Measurements from ENCODE around the gene SHKBP1.
"Not testable (repeated sequence)": the region's sequence is repeated elsewhere in the genome, so short reads cannot be mapped to it uniquely, and the experiment has no call there.

SHKBP1 gene

DNA sequence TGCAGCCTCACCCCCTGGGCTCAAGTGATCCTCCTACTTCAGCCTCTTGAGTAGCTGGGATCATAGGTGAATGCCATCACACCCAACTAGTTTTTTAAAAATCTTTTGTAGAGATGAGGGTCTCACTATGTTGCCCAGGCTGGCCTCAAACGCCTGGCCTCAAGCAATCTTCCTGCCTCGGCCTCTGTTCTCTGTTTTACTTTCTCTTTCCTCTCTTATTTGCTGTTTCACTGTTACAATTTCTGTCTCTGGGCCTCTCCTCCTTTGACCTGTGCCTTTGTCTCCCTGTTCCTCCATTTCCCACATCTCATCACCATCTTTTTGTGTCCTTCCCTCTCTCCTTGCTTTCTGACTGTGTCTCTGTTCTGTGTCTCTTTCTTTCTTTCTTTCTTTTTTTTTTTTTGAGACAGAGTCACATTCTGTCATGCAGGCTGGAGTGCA, 9.3 kb downstream of the SHKBP1 start:
- DNase-seq (ENCODE audit: low spot score), result no peak

DNA sequence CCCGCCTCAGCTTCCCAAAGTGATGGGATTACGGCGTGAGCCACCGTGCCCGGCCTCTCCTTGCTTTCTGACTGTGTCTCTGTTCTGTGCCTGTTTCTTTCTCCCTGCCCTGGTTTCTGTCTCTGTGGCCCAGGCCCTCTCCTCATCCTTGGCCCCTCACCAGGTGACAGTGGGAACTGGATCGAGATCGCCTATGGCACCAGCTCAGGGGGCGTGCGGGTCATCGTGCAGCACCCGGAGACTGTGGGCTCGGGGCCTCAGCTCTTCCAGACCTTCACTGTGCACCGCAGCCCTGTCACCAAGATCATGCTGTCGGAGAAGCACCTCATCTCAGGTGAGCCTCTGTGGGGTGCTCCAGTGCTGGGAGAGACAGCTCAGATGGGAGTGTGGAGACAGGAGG, 9.9 kb downstream of the SHKBP1 start:
- DNase-seq (ENCODE audit: low spot score), result no peak

DNA sequence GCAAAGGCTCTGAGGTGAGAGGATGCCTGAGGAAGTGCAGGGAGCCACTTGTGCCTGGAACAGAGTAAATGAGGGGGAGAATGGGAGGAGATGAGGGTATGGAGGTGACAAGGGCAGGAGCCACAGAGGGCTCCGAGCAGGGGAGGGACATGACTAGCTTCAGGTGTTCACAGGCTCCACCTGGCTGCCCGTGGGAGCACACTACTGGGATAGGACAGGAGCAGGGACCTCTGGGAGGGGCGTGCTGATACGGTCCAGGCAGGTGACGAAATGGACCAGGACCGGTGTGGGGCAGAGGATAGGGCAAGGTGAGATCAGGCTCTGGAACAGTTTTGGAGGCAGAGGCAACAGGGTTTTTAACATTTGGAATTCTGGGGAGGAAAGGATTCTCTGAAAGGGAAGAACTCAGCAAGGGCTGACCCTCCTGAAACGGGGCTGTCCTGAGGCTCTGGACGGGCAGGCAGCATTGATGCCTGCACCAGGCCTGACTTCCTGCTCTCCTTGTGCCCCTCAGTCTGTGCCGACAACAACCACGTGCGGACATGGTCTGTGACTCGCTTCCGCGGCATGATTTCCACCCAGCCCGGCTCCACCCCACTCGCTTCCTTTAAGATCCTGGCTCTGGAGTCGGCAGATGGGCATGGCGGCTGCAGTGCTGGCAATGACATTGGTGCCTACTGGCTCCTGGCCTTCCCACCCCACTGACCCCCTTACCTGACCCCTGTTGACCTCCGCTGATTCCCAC, 11.6 kb downstream of the SHKBP1 start:
- peak; percentile 22 for DNase-seq (ENCODE audit: low spot score)

DNA sequence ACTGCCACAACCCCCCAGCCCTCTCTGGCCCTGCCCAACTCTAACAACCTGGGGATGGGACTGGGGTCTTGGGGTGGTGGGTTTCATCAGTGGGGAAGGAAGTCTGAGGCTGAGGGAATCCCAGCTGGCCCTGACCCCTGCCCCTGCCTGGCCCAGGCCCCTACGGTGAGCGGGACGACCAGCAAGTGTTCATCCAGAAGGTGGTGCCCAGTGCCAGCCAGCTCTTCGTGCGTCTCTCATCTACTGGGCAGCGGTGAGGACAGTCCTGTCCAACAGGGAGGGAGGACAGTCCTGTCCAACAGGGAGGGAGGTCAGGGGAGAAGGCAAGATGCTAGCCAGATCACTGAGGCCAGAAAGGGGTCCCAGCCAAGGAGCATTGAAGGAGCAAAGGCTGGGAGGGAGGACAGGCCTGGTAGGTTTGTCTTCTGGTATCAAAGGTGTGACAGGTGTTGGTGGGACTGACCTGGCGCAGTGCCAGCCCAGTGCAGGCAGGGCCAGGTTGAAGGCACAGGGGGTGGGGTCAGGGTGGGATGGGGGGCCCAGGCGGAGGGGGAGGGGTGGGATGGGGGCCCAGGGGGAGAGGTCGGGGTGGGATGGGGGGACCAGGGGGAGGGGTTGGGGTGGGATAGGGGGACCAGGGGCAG, 12.4 kb downstream of the SHKBP1 start:
- no peak for DNase-seq (ENCODE audit: low spot score)

DNA sequence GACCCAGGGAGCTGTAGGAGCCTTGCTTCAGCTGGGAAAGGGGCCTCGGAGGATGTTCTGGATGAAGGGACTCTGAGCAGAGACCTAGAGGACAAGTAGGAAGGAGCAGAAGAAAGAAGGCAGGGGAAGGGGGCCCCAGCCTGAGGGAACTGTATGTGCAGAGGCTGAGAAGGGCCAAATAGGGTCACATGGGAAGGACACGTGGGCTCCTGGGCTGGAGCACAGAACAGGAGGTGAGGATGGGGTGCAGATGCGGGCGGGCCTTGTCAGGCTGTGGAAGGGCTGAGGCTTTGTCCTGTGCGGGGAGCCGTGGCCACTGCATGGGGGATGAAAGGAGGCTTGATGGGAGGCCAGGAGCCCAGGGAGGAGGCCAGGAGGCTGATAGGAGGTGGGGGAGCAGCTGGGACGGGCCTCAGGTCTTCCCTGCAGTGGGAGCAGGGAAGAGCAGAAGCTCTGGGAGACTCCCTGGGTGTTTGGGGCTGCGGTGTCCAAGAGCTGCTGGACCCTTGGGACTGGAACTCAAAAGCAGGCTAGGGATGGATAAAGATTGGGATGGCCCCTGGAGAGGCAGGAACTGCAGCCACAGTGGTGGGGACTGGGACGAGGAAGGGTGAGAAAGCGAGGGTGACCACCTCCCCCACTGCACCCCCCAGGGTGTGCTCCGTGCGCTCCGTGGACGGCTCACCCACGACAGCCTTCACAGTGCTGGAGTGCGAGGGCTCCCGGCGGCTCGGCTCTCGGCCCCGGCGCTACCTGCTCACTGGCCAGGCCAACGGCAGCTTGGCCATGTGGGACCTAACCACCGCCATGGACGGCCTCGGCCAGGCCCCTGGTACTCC, 13.1 kb downstream of the SHKBP1 start:
- DNase-seq (ENCODE audit: low spot score), result no peak

DNA sequence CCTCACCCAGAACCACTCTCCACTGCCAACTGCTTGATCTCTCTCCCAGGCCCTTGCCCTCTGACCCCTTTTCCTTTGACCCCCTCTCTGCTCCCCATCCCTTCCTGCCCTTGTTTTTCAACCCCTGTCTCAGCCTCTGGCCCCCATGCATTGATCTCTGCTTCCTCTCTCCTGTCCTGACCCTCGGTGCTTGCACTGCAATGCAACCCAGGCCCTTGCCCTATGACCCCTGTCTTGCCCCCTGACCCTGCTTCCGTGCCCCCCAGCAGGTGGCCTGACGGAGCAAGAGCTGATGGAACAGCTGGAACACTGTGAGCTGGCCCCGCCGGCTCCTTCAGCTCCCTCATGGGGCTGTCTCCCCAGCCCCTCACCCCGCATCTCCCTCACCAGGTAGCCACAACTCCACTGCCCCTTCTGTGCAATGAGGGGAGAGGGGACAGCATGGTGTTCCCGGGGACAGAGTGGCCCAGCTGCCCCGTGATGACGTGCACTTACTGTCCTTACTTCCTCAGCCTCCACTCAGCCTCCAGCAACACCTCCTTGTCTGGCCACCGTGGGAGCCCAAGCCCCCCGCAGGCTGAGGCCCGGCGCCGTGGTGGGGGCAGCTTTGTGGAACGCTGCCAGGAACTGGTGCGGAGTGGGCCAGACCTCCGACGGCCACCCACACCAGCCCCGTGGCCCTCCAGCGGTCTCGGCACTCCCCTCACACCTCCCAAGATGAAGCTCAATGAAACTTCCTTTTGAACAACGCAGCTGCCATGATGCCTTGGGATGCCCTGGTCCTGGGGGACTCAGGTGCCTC, 14.0 kb downstream of the SHKBP1 start:
- no peak for DNase-seq (ENCODE audit: low spot score)

DNA sequence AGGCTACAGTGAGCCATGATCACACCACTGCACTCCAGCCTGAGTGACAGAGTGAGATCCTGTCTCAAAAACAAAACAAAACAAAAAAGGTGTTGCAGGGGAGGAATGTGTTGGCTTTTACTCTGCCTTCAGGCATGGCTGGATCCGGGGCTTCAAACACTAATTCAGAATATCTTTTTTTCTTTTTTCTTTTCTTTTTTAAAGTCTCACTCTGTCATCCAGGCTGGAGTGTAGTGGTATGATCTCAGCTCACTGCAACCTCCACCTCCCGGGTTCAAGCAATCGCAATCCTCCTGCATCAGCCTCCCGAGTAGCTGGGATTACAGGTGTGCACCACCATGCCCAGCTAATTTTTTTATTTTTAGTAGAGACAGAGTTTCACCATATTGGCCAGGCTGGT, 15.1 kb downstream of the SHKBP1 start:
- DNase-seq (ENCODE audit: low spot score), result not testable (repeated sequence)

DNA sequence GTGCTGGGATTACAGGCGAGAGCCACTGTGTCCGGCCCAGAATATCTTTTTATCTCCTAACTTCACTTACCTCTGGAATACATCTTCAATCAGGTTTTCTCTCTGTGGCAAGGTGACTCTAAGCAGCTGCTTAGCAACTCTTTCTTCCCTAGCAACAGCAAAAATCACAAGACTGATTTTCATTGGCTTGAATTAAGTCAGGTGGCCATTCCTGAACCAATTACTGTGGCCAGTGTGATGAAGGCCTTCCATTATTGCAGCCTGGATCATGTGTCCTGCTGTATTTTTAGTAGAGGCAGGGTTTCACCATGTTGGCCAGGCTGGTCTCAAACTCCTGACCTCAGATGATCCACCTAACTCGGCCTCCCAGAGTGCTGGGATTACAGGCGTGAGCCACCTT, 15.5 kb downstream of the SHKBP1 start:
- DNase-seq (ENCODE audit: low spot score), result peak; percentile 29

DNA sequence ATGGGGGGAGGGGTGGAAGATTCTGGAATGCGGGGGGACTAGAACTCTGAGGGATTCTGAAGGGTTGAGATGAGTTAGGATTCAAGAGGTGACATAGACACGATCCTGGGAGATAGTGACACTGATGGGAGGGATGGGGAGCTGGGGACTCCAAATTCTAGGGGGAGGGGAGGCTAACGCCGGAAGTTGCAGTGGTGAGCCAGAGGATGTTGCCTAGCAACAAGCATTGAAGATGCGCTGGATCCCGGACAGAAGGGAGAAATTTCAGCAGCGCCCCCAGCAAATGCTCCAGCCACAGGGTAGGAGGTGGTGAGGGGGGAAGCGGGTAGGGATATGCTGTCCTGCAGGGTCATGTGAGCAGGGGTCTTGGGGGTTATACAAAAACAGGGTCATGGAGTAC, 17.6 kb downstream of the SHKBP1 start:
- peak; percentile 40 for DNase-seq (ENCODE audit: low spot score)

DNA sequence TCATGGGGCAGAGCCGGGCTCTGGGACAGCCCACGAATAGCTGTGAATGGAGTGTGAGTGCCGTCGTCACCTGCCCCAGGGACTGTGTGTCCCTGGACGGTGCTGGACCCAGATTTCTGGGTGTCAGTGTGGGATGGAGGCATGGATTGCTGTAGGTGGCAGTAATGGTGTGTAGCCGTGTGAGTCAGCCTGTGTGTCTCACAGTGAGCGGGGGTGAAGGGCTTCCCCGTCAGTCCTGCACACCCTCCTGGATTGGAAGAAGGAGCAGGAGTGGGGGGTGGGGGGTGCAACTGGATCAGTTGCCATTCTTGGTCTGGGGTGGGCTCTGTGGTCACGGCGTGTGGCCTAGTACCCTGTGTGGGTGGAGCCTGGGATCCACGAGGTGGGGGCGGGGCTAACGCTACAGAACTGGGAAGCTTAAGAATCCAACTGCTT, 18.0 kb downstream of the SHKBP1 start:
- DNase-seq (ENCODE audit: low spot score), result peak; percentile 67

DNA sequence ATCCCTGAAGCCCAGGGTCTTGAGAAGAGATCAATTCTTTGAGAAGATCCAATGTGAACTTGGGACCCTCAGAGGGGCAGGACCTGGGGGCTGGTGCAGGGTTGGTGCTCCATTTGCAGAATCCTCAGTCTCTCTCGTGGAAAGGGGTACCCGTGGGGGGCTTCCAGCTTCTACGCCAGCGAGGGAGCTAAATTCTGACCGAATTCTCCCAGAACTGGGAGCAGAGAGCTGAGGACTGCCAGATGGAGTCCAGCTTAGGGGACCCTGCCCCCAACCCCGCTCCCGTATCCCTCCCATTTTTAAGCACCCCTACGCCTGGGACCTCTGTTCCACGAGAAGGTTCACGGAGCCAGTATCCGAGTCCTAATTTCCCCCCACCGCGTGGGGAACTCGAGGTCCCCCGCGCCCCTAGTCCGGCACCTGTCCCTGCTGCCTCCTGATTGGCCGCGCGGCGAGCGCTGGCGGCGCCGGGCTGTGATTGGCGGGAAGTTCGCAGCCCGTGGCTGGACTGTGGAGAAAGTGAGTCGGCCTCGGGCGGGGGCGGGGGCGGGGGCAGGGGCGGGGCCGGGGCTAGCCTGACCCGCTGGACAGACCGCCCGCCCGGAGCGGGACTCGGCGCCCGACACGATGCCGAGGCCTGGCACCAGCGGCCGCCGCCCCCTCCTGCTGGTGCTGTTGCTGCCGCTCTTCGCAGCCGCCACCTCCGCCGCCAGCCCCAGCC, 20.1 kb downstream of the SHKBP1 start:
- DNase-seq (ENCODE audit: low spot score), result peak; percentile 91

DNA sequence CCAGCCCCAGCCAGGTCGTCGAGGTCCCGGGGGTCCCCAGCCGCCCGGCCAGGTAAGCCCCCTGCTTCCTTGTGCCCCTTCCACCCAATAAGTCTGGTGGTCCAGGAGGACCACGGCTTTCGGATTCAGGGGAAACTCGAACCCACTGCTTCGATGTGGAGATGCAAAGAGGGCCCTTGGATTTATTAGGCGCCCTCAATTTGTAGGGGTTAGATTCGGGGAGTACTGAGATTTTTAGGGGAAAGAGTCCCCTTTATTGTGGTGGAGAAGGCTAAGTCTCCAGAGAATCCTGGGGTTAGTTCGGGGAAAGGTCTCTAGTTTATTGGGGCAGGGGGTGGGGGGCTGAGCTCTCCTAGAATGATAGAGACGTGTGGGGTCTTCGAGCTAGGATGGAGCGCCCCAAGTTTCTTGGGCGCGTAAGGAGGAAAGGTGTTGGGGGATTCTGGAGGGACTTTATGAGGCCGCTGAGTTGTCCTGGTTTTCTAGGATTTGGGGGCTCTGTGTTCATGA, 20.7 kb downstream of the SHKBP1 start:
- no peak for DNase-seq (ENCODE audit: low spot score)

DNA sequence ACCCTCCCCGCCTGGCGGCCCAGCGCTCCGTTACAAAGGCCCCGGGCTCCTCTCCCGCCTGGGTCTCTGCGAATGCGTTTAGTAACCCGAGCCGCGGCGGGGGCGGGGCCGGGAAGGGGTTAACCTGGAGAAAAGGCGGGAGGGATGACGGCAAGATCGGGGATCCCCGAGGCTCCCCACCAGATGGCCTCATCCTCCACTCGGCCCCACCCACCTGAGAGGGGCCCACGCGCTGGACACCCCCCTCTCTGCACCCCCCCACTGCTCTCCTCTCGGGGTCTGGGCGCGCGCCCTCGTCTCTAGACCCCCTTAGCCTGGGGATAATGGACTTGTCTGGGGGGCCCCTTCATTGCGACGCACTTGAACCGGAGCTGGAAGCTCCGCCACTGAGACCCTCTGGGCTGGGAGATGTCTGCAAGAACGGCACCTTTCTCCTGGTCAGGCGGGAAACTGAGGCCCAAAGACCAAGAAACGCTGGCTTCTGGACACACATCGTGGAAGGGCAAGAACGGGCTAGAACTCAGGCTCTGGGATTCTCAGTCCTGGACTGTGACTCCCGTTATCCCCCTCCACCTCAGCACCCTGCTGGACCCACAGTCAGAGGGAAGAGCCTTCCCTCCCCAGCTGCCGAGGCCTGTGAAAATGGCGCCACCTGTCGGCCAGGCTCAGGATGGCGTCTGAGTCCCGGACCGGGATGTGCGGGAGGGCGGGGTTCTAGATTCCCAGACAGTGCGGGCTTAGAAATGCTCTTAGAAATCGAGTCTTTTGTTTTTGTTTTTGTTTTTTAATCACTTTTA, 21.6 kb downstream of the SHKBP1 start:
- DNase-seq (ENCODE audit: low spot score), result peak; percentile 87

DNA sequence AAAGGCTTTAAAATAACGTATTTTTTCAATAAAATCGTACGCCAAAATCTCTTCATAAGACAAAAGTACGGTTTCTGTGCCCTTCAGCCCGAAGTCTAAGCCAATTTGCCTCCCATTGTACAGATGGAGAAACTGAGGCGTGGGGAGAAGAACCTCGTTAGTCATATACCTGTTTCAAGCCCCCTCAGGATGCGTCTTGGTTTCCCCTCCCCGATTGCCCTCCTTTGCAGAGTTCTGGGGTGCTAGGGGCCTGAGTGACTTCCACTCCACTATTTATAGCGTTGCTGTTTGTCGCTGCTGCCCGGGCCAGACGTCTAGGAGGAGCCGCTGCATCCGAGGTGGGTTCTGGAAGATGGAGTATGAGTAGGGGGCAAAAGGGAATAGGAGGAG, 22.2 kb downstream of the SHKBP1 start:
- no peak for DNase-seq (ENCODE audit: low spot score)

DNA sequence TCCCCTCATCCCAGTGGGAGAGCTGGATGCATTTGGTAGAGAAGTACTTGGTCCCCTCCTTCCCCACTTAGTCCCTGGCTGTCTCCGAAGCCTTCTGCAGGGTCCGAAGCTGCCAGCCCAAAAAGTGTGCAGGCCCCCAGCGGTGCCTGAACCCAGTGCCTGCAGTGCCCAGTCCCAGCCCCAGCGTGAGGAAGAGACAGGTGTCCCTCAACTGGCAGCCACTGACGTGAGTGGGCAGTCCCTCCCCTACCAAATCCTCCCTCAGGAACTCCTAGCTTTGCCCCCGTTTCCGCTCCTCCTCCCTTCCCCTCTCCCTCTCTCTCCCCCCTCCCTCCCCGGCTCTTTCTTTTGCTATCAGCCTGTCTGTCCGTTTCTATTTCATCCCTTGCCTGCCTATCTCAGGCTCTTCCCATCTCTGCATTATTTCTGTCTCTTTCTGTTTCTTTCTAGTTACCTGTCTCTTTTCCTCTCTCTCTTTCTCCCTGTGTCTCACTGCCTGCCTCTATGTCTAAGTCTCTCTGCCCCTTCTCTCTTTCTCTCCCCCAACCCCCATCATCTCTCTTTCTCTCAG, 22.7 kb downstream of the SHKBP1 start:
- DNase-seq (ENCODE audit: low spot score), result no peak

DNA sequence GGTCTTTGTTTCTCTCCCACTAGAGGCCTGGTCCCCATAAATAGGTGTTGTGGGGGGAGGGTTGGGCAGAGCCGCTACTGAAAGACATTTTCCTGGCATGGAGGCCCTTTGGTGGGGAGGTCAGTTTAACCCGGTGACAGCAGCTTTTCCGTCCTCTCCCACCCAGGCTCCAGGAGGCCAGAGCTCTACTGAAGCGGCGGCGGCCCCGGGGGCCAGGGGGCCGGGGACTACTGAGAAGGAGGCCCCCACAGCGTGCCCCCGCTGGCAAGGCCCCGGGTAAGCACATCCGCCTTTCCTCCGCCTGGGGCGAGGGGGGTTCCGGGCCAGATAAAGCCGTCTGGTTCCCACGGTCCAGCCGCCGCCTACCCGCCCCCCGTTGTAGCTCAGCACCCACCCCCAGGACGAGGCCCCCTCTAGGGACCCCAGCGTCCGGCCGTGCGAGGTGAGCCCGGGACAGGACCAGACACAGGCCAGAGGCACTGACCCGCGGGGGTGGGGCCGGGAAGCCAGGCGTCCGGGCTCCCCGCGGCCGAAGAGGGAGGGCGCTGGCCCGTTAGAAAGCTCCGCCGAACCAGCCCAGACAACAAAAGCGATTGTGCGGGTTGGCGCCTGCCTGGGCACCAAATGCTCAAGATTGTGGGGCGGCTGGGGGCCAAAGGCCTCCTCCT, 23.4 kb downstream of the SHKBP1 start:
- DNase-seq (ENCODE audit: low spot score), result no peak

DNA sequence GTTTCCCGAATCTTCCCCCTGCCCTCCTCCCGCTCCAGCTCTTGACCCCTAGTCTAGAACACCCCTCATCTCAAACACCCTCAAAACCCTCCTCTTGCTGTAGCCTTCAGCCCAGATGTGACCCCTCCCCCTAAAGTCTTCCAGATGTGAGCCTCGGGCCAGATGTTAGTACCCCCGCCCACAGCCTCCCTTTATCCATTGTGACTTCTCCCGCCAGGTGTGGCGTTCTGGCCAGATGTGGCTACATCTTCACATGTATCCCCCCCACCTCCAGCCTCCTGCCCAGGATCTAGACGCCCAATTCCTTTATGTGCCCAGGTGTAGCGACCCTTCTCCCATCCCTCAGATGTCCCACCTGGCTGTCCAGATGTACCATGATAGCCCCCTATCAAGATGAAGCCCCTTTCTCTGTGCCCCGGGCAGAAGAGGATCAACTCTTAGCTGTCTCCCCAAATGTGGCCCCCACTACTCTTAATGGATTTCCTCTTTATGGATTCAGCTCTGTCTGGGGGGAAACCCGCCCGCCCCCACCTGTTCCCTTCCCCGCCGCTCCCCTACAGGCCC, 24.0 kb downstream of the SHKBP1 start:
- DNase-seq (ENCODE audit: low spot score), result no peak

DNA sequence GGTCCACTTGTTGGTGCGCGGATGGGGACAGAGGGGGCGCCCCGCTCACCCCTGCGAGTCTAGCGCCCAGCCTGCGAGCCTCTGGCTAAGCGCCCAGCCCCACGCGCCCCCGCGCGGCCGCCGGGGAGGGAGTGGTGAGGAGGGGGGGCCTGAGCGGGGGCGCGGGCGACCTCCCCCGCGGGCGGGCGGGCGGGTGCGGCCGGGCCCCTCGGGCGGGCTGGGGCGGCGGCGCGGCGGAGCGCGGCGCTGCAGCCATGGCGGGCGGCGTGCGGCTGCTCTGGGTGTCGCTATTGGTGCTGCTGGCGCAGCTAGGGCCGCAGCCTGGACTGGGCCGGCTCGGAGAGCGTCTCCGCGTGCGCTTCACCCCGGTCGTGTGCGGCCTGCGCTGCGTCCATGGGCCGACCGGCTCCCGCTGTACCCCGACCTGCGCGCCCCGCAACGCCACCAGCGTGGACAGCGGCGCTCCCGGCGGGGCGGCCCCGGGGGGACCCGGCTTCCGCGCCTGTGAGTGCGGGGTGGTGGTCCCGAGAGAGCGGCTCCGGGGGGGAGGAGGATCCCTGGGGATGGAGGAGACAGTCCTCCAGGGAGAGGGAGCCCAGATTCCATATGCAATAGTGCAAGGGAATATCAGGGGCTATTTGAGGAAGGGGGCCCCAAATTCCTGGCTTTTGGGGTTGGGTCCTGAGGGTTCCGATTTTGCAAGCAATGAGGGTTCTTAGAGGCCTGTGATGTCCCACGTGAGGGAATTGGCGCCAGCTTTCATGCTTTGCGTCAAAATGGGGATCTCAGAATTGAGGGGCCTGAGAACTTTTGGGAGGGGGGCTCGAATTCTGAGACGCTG, 24.7 kb downstream of the SHKBP1 start, which contains the start of gene LTBP4:
Gene LTBP4 (plus strand): TSS at position 236 of the 841 bp plus-strand sequence. CDS start 19 bp downstream, at position 255.
- peak; percentile 43 for DNase-seq (ENCODE audit: low spot score)
